Mesothelial cell of epicardium (in vitro differentiated cells): ENCODE data around the gene GNA12. TPM values are rescaled to one million over a fixed set of nuclear protein-coding genes. Genes with fewer than 3 reads are reported as not detected.

Source experiments
- DNase-seq, 2 experiments: peaks; one replicate each; pipeline ENCODE4 v3.0.0; 2021; ENCODE audit warnings: low spot score in 2 of 2; ENCODE audit not compliant: unreplicated experiment in 2 of 2
- H3K27ac Mint-ChIP-seq: 2 replicates; pipeline ENCODE4 v1.8.0; 2021; ENCODE audit warnings: mixed read lengths
- H3K27me3 Mint-ChIP-seq: 2 replicates; pipeline ENCODE4 v1.8.0; 2021; ENCODE audit warnings: low read depth, mixed read lengths
- H3K36me3 Mint-ChIP-seq: 2 replicates; pipeline ENCODE4 v1.8.0; 2021; ENCODE audit warnings: mixed read lengths
- H3K4me1 Mint-ChIP-seq: 2 replicates; pipeline ENCODE4 v1.8.0; 2021; ENCODE audit warnings: mixed read lengths
- H3K4me3 Mint-ChIP-seq: 2 replicates; pipeline ENCODE4 v1.8.0; 2021; ENCODE audit warnings: mild to moderate bottlenecking, moderate library complexity, mixed read lengths
- H3K9me3 Mint-ChIP-seq: 2 replicates; pipeline ENCODE4 v1.8.0; 2021; ENCODE audit warnings: mixed read lengths
- total RNA-seq: library from RNA; stranded (reverse); gene quantifications from 3 replicates; pipeline ENCODE4 v1.2.1, GENCODE V29; 2021
- TF ChIP-seq, protein P1 (sequence below): fragments of 200-600 bp; sonication (generic); IDR thresholded peaks from one replicate; pipeline ENCODE4 v1.5.0; 2021; ENCODE audit warnings: antibody characterized with exemption; ENCODE audit not compliant: unreplicated experiment

The GNA12 gene
- total RNA-seq, 1 donor from 2014 or later: 57.1 TPM

DNA sequence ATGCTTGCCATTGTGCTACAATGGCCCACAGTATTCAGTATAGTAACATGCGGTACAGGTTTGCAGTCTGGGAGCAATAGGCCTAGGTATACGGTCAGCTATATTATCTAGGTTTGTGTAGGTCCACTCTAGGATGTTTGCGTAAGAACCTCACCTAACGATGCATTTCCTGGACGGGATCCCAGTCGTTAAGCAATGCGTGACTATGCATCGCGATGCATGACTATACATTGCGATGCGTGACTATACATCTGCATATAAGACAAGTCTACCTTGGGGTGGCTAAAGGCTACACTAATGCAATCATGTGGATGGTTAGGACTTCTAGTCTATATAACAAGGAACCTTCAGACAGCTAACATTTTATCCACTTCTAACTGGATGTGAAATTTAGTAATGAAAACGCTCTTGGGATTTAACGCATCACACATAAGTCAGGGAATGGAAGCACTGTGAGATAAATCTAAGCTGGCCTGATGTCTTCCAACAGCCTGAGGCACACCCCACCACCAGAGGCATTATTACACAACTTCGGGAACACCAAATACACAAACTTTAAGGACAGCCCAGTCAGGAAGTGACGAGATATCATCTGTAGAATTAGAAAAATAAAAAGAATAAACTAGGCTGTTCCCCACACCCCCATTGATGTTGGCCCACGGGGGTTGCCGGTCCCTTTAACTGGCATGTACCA is 9.2 kb downstream of the GNA12 start:
- no peak overlapping the region for H3K4me3 Mint-ChIP-seq
- TF ChIP-seq, protein P1, sequence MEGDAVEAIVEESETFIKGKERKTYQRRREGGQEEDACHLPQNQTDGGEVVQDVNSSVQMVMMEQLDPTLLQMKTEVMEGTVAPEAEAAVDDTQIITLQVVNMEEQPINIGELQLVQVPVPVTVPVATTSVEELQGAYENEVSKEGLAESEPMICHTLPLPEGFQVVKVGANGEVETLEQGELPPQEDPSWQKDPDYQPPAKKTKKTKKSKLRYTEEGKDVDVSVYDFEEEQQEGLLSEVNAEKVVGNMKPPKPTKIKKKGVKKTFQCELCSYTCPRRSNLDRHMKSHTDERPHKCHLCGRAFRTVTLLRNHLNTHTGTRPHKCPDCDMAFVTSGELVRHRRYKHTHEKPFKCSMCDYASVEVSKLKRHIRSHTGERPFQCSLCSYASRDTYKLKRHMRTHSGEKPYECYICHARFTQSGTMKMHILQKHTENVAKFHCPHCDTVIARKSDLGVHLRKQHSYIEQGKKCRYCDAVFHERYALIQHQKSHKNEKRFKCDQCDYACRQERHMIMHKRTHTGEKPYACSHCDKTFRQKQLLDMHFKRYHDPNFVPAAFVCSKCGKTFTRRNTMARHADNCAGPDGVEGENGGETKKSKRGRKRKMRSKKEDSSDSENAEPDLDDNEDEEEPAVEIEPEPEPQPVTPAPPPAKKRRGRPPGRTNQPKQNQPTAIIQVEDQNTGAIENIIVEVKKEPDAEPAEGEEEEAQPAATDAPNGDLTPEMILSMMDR: no peak
- H3K9me3 Mint-ChIP-seq: peaks cover 4% of the 10 kb centered on the region
- DNase-seq: no peak
- no peak overlapping the region for H3K27ac Mint-ChIP-seq
- H3K36me3 Mint-ChIP-seq: peaks cover 24% of the 10 kb centered on the region
- peaks cover 18% of the 10 kb centered on the region for H3K4me1 Mint-ChIP-seq
- no peaks in the 10 kb centered on the region for H3K27me3 Mint-ChIP-seq

DNA sequence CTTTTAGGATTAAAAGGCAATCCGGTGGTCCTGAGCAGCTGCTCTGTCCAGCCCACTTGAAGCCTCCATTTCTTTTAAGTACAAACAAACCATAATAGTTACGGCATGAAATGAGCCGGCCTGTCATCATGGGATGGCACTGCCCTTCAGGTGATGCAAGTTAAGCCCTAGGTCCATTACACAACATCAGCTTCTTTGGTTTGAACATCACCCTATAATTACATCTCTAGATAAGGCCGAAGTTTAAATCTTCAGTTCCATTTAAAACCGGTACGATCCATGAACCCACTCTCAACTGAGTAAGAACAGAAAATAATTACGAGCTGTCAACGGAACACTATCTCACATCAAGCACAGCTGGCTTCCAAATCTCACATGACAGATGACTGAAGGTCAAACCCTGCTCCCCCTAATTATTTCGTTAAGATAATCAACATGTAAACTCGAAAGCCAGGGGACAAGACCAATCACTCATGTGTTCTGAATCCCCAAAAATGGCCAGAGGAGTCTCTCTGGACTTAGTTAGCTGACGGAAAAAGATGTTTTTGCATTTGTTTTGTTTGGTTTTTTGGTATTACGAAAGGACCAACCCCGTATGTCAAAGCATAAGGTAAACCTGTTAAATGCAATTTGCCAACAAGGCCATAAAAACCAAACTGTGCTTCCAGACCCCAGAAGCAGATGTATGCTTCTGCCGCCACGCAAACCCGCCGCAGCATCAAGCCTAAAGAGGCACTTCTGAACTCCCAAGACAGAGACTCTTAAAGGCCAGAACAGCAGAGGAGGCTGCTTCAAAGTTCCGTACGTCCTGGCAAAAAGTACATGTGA is 10.8 kb downstream of the GNA12 start:
- TF ChIP-seq, protein P1: no peak
- Mint-ChIP-seq H3K36me3 (peaks cover 15% of the 10 kb centered on the region), H3K4me3 (no peak overlapping the region), H3K9me3 (no peaks in the 10 kb centered on the region), H3K27ac (no peak overlapping the region), H3K27me3 (no peaks in the 10 kb centered on the region), H3K4me1 (peaks cover 18% of the 10 kb centered on the region)
- DNase-seq: no peak

DNA sequence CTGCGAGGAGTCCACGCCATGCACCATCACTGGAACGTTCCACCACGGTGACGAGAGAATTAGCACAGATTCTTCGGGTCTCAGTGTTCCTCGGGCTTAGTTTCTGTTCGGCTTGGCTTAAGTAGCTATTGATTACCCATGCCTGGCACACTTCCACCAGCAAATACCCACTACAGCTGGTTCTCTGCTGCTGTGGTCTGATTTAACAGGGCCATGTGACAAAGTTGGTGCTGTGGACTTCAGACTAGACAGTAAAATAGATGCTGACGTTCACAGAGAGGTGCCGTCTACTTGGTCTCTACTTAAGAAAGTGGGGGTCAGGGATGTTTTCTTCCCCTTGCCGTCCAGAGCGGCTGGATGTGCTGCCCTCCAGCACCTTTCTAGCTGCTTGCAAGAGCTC is 11.6 kb downstream of the GNA12 start:
- H3K9me3 Mint-ChIP-seq: no peaks in the 10 kb centered on the region
- peaks cover 15% of the 10 kb centered on the region for H3K36me3 Mint-ChIP-seq
- H3K4me3 Mint-ChIP-seq: no peak overlapping the region
- H3K27ac Mint-ChIP-seq: no peak overlapping the region
- H3K27me3 Mint-ChIP-seq: no peaks in the 10 kb centered on the region
- TF ChIP-seq, protein P1: no peak
- H3K4me1 Mint-ChIP-seq: peaks cover 14% of the 10 kb centered on the region
- no peak for DNase-seq

DNA sequence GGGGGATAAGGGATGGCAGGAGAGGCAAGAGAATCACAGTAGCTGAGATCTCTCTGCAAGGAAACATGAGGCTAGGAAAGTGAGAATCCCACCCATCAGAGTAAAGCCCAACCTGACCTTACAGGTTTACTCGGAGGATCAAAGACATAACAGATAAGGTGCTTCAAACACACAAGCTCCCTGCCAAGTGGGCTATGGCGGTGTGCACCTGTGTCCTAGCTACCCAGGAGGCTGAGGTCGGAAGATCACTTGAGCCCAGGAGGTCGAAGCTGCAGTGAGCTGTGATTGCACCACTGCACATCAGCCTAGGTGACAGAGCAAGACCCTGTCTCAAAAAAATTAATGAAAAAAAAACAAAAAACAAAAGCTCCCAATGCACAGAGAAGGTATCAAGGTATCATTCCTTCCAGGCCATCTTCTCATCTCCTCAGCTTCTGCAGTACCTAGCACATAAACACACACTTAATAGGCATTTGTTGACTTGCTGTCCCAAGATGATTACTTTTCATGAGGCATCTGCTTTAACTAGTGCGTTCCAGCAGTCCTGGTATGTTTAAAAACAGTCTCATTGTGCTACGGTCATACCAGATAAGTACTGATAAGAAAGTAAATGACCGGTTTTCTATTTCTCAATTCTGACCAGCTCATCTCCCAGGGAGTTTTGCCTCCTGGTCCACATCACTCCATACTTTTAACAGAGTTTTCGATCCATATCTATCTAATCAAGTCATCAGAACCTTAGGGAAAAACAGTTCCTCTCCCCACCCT is 13.3 kb downstream of the GNA12 start:
- TF ChIP-seq, protein P1: no peak
- peaks cover 21% of the 10 kb centered on the region for H3K36me3 Mint-ChIP-seq

DNA sequence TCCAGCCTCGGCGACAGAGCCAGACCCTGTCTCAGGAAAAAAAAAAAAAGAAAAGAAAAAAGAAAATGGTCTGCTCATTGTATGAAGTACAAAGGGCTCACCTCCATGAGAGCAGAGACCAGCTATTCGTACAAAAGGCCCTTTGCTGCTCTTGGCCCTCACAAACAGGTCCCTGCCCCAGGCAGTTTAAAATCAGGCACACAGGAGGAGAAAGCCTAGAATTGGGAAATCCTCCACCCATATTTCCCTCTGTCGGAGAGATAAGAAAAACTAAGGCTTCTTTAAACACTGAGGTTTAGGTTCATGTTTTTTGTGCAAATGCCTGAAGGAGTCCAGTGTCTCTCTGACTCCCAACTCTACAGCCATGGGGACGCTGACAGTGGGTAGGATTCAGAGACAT is 15.1 kb downstream of the GNA12 start:
- no peak overlapping the region for H3K27ac Mint-ChIP-seq
- H3K4me3 Mint-ChIP-seq: no peak overlapping the region
- peaks cover 27% of the 10 kb centered on the region for H3K4me1 Mint-ChIP-seq
- no peaks in the 10 kb centered on the region for H3K9me3 Mint-ChIP-seq
- TF ChIP-seq, protein P1: no peak
- H3K27me3 Mint-ChIP-seq: no peaks in the 10 kb centered on the region
- no peak for DNase-seq
- H3K36me3 Mint-ChIP-seq: peaks cover 14% of the 10 kb centered on the region

More for the DNA sequence above, 13.3 kb downstream of the GNA12 start:
- DNase-seq: no peak
- H3K4me1 Mint-ChIP-seq: peaks cover 12% of the 10 kb centered on the region
- no peak overlapping the region for H3K4me3 Mint-ChIP-seq
- no peaks in the 10 kb centered on the region for H3K9me3 Mint-ChIP-seq
- no peak overlapping the region for H3K27ac Mint-ChIP-seq
- H3K27me3 Mint-ChIP-seq: no peaks in the 10 kb centered on the region
